ENCODE measurements around the gene CARS2.
"Not testable (repeated sequence)": the region's sequence is repeated elsewhere in the genome, so short reads cannot be mapped to it uniquely, and the experiment has no call there.

Gene CARS2

DNA sequence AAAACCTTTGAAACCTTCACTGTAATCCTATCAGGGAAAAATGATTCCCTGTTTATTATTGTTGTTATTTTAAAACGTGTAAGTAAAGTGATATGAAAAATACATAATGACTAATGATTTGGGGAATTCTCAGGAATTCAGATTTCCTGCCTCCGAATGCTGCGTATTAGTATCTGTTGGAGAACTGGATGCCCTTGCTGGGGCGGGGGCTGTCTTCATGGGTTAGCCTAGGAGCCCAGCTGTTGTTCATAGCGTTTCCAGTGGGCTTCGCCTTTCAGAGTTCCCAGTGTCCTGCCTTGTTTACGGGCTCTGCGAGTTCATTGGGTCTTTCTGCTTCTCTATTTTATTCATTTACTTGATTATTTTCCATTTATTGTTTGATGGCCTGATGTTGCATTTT lies 72.1 kb downstream of the CARS2 start:
- no peak overlapping the region for H4K8ac ChIP-seq (ENCODE audit: low read length)
- no peak overlapping the region for H2BK120ac ChIP-seq (ENCODE audit: low read depth, low read length)
- H2BK5ac ChIP-seq (ENCODE audit: low read depth, low read length, poor library complexity, severe bottlenecking) = no peak overlapping the region
- no peak overlapping the region for H3K4ac ChIP-seq (ENCODE audit: low read depth in 1 of 2, low read length in 2 of 2)
- no peak overlapping the region for H3K27ac ChIP-seq (ENCODE audit: low read length, poor library complexity, severe bottlenecking)
- DNase-seq = no peak
- H3K79me1 ChIP-seq (replicated peaks; ENCODE audit: low read length, poor library complexity, severe bottlenecking) = peaks cover 33% of the 10 kb centered on the region
- no peak overlapping the region for H2AFZ ChIP-seq (ENCODE audit: low read depth, low read length)
- H3K27me3 ChIP-seq (ENCODE audit: control insufficient read depth in 1 of 2, insufficient read depth in 1 of 2, low read length in 2 of 2) = no peaks in the 10 kb centered on the region
- H2BK12ac ChIP-seq (ENCODE audit: low read length in 2 of 2) = no peak overlapping the region
- H2BK15ac ChIP-seq (ENCODE audit: low read depth, poor library complexity, severe bottlenecking) = no peak overlapping the region
- H3K18ac ChIP-seq (ENCODE audit: low read depth in 1 of 2, low read length in 2 of 2) = no peak overlapping the region
- no peak overlapping the region for H3K23ac ChIP-seq (ENCODE audit: low read length in 2 of 2)
- H2AK5ac ChIP-seq (ENCODE audit: low read length, severe bottlenecking) = no peak overlapping the region
- H3K14ac ChIP-seq (ENCODE audit: low read length in 2 of 2) = no peak overlapping the region
- H3K4me2 ChIP-seq (ENCODE audit: low read length, poor library complexity, severe bottlenecking) = no peak overlapping the region
- no peak overlapping the region for H4K91ac ChIP-seq (ENCODE audit: low read length)
- H3K4me1 ChIP-seq (ENCODE audit: control insufficient read depth, insufficient read depth, low read depth, low read length) = peaks cover 18% of the 10 kb centered on the region
- H3K9me3 ChIP-seq (ENCODE audit: control insufficient read depth, low read length) = no peaks in the 10 kb centered on the region
- H3K4me3 ChIP-seq (ENCODE audit: insufficient read depth in 1 of 2, low read depth in 1 of 2, low read length in 2 of 2) = no peak overlapping the region
- WGBS = 85% methylated on average over 4 of the region's 8 CpGs
- H3K9ac ChIP-seq (ENCODE audit: low read length) = no peak overlapping the region
- peaks cover 51 to 79% of the 10 kb centered on the region in 2 experiments for H3K36me3 ChIP-seq (ENCODE audit: control insufficient read depth in 1 of 2, insufficient read depth in 2 of 2, low read depth in 1 of 2, low read length in 2 of 2)

DNA sequence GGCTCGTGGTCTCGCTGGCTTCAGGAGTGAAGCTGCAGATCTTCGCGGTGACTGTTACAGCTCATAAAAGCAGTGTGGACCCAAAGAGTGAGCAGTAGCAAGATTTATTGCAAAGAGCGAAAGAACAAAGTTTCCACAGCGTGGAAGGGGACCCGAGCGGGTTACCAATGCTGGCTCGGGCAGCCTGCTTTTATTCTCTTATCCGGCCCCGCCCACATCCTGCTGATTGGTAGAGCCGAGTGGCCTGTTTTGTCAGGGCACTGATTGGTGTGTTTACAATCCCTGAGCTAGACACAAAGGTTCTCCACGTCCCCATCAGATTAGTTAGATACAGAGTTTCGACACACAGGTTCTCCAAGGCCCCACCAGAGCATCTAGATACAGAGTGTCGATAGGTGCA lies 73.7 kb downstream of the CARS2 start:
- H3K4me3 ChIP-seq (ENCODE audit: insufficient read depth in 1 of 2, low read depth in 1 of 2, low read length in 2 of 2); H3K4ac ChIP-seq (ENCODE audit: low read depth in 1 of 2, low read length in 2 of 2); H3K9me3 ChIP-seq (ENCODE audit: control insufficient read depth, low read length); H3K4me2 ChIP-seq (ENCODE audit: low read length, poor library complexity, severe bottlenecking); H4K91ac ChIP-seq (ENCODE audit: low read length); H3K9ac ChIP-seq (ENCODE audit: low read length); H2BK12ac ChIP-seq (ENCODE audit: low read length in 2 of 2); H2BK15ac ChIP-seq (ENCODE audit: low read depth, poor library complexity, severe bottlenecking); H2AK5ac ChIP-seq (ENCODE audit: low read length, severe bottlenecking); DNase-seq; H2BK120ac ChIP-seq (ENCODE audit: low read depth, low read length); H2AFZ ChIP-seq (ENCODE audit: low read depth, low read length); H3K14ac ChIP-seq (ENCODE audit: low read length in 2 of 2); H2BK5ac ChIP-seq (ENCODE audit: low read depth, low read length, poor library complexity, severe bottlenecking); H3K18ac ChIP-seq (ENCODE audit: low read depth in 1 of 2, low read length in 2 of 2); H3K27me3 ChIP-seq (ENCODE audit: control insufficient read depth in 1 of 2, insufficient read depth in 1 of 2, low read length in 2 of 2); H4K8ac ChIP-seq (ENCODE audit: low read length); H3K23ac ChIP-seq (ENCODE audit: low read length in 2 of 2); H3K27ac ChIP-seq (ENCODE audit: low read length, poor library complexity, severe bottlenecking): not testable (repeated sequence)
- 91% methylated on average over 15 of the region's 15 CpGs for WGBS
- H3K79me1 ChIP-seq (replicated peaks; ENCODE audit: low read length, poor library complexity, severe bottlenecking) = peaks cover 23% of the 10 kb centered on the region
- H3K4me1 ChIP-seq (ENCODE audit: control insufficient read depth, insufficient read depth, low read depth, low read length) = peaks cover 33% of the 10 kb centered on the region
- peaks cover 45 to 79% of the 10 kb centered on the region in 2 experiments for H3K36me3 ChIP-seq (ENCODE audit: control insufficient read depth in 1 of 2, insufficient read depth in 2 of 2, low read depth in 1 of 2, low read length in 2 of 2)

DNA sequence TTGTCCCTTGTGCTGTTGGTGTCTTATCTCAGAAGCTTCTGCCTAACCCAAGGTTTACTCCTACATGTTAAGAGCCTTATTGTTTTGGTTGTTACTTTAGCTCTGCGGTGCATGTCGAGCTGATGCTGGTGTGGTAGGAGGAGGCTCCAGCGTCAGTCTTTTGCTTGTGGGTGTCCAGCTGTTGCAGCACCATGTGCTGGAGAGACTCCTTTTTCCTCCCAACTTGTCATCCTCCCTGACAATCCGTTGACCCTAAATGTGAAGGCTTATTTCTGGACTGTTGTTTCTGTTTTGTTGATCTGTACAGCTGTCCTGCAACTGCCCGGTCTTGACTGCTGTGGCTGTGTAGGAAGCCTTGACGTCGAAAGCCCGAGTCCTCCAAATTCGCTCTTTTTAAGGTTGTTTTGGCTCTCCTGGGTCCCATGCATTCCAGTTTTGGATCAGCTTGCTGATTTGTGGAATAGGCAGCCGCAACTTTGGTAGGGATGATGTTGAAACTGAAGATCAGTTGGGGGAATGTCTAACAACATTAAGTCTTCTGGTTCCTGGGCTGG lies 75.3 kb downstream of the CARS2 start:
- Histone ChIP-seq H3K9me3 (ENCODE audit: control insufficient read depth, low read length) (no peaks in the 10 kb centered on the region), H3K27me3 (ENCODE audit: control insufficient read depth in 1 of 2, insufficient read depth in 1 of 2, low read length in 2 of 2) (no peaks in the 10 kb centered on the region), H2BK15ac (ENCODE audit: low read depth, poor library complexity, severe bottlenecking) (no peak overlapping the region), H2BK5ac (ENCODE audit: low read depth, low read length, poor library complexity, severe bottlenecking) (no peak overlapping the region), H3K14ac (ENCODE audit: low read length in 2 of 2) (no peak overlapping the region), H2AK5ac (ENCODE audit: low read length, severe bottlenecking) (no peak overlapping the region), H3K4me2 (ENCODE audit: low read length, poor library complexity, severe bottlenecking) (no peak overlapping the region), H3K9ac (ENCODE audit: low read length) (no peak overlapping the region), H4K91ac (ENCODE audit: low read length) (no peak overlapping the region), H3K27ac (ENCODE audit: low read length, poor library complexity, severe bottlenecking) (no peak overlapping the region), H4K8ac (ENCODE audit: low read length) (no peak overlapping the region), H2BK12ac (ENCODE audit: low read length in 2 of 2) (no peak overlapping the region), H3K23ac (ENCODE audit: low read length in 2 of 2) (no peak overlapping the region), H2BK120ac (ENCODE audit: low read depth, low read length) (no peak overlapping the region), H3K4ac (ENCODE audit: low read depth in 1 of 2, low read length in 2 of 2) (no peak overlapping the region), H2AFZ (ENCODE audit: low read depth, low read length) (no peak overlapping the region), H3K36me3 (ENCODE audit: control insufficient read depth in 1 of 2, insufficient read depth in 2 of 2, low read depth in 1 of 2, low read length in 2 of 2) (peaks cover 39 to 68% of the 10 kb centered on the region in 2 experiments), H3K18ac (ENCODE audit: low read depth in 1 of 2, low read length in 2 of 2) (no peak overlapping the region), H3K4me1 (ENCODE audit: control insufficient read depth, insufficient read depth, low read depth, low read length) (peaks cover 31% of the 10 kb centered on the region), H3K4me3 (ENCODE audit: insufficient read depth in 1 of 2, low read depth in 1 of 2, low read length in 2 of 2) (no peak overlapping the region), H3K79me1 (replicated peaks; ENCODE audit: low read length, poor library complexity, severe bottlenecking) (peaks cover 10% of the 10 kb centered on the region)
- 98% methylated on average over 10 of the region's 10 CpGs for WGBS
- no peak for DNase-seq

DNA sequence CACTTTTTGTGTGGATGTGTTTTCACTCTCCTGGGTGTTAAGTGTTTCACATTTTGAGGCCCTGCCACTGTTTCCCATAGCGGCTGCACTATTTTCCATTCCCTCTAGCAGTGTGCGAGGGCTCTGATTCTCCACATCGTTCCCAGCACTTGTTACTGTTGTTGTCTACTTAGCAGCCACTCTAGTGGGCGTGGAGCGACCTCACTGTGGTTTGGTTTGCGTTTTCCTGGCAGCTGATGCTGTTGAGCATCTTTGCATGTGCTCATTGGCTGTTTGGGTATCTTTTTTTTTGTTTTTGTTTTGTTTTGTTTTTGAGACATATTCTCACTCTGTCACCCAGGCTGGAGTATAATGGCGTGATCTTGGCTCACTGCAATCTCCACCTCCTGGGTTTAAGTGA lies 76.2 kb downstream of the CARS2 start:
- Histone ChIP-seq H3K9ac (ENCODE audit: low read length) (no peak overlapping the region), H2BK12ac (ENCODE audit: low read length in 2 of 2) (no peak overlapping the region), H4K91ac (ENCODE audit: low read length) (no peak overlapping the region), H3K4me3 (ENCODE audit: insufficient read depth in 1 of 2, low read depth in 1 of 2, low read length in 2 of 2) (no peak overlapping the region), H3K4me2 (ENCODE audit: low read length, poor library complexity, severe bottlenecking) (no peak overlapping the region), H3K14ac (ENCODE audit: low read length in 2 of 2) (no peak overlapping the region), H3K18ac (ENCODE audit: low read depth in 1 of 2, low read length in 2 of 2) (no peak overlapping the region), H3K27ac (ENCODE audit: low read length, poor library complexity, severe bottlenecking) (no peak overlapping the region), H3K4ac (ENCODE audit: low read depth in 1 of 2, low read length in 2 of 2) (no peak overlapping the region), H3K23ac (ENCODE audit: low read length in 2 of 2) (no peak overlapping the region), H3K27me3 (ENCODE audit: control insufficient read depth in 1 of 2, insufficient read depth in 1 of 2, low read length in 2 of 2) (no peaks in the 10 kb centered on the region), H3K79me1 (replicated peaks; ENCODE audit: low read length, poor library complexity, severe bottlenecking) (peaks cover 13% of the 10 kb centered on the region), H3K36me3 (ENCODE audit: control insufficient read depth in 1 of 2, insufficient read depth in 2 of 2, low read depth in 1 of 2, low read length in 2 of 2) (peaks cover 39 to 68% of the 10 kb centered on the region in 2 experiments), H3K9me3 (ENCODE audit: control insufficient read depth, low read length) (no peaks in the 10 kb centered on the region), H2BK120ac (ENCODE audit: low read depth, low read length) (no peak overlapping the region), H3K4me1 (ENCODE audit: control insufficient read depth, insufficient read depth, low read depth, low read length) (peaks cover 27% of the 10 kb centered on the region), H2AK5ac (ENCODE audit: low read length, severe bottlenecking) (no peak overlapping the region), H2BK5ac (ENCODE audit: low read depth, low read length, poor library complexity, severe bottlenecking) (no peak overlapping the region), H2AFZ (ENCODE audit: low read depth, low read length) (no peak overlapping the region), H2BK15ac (ENCODE audit: low read depth, poor library complexity, severe bottlenecking) (no peak overlapping the region), H4K8ac (ENCODE audit: low read length) (no peak overlapping the region)
- WGBS = 96% methylated on average over 7 of the region's 7 CpGs
- no peak for DNase-seq
